Mesenchymal stem cell (in vitro differentiated cells and primary cell): ENCODE measurements around the gene MTA3.
"Not testable (repeated sequence)": the region's sequence is repeated elsewhere in the genome, so short reads cannot be mapped to it uniquely, and the experiment has no call there.

Source experiments
- DNase-seq: peaks from one replicate; pipeline ENCODE4 v3.0.0-alpha.2; 2013
- H2AFZ ChIP-seq: one replicate; pipeline ENCODE4 v1.6.1; 2013; ENCODE audit warnings: low read depth, mild to moderate bottlenecking, control low read depth, inconsistent platforms, low read length, moderate library complexity
- H2AK5ac ChIP-seq: 2 replicates; pipeline ENCODE4 v1.6.1; 2013; ENCODE audit warnings: low read length, moderate library complexity, mild to moderate bottlenecking, inconsistent platforms; ENCODE audit not compliant: severe bottlenecking
- H2BK120ac ChIP-seq: one replicate; pipeline ENCODE4 v1.6.1; 2013; ENCODE audit warnings: low read depth, mild to moderate bottlenecking, inconsistent platforms, low read length, moderate library complexity
- H2BK12ac ChIP-seq, 2 experiments: one replicate each; pipeline ENCODE4 v1.6.1; 2013; ENCODE audit warnings: inconsistent platforms in 2 of 2, low read length in 2 of 2, mild to moderate bottlenecking in 2 of 2, moderate library complexity in 2 of 2, control low read depth in 1 of 2
- H2BK15ac ChIP-seq: one replicate; pipeline ENCODE4 v1.6.1; 2013; ENCODE audit warnings: mild to moderate bottlenecking, low read depth, inconsistent platforms; ENCODE audit not compliant: poor library complexity, severe bottlenecking
- H2BK5ac ChIP-seq: 2 replicates; pipeline ENCODE4 v1.6.1; 2013; ENCODE audit warnings: low read depth, mild to moderate bottlenecking, low read length, control low read depth, inconsistent platforms; ENCODE audit not compliant: poor library complexity, severe bottlenecking
- H3K14ac ChIP-seq, 2 experiments: one replicate each; pipeline ENCODE4 v1.6.1; 2013; ENCODE audit warnings: inconsistent platforms in 2 of 2, low read length in 2 of 2, control low read depth in 1 of 2, mild to moderate bottlenecking in 1 of 2, moderate library complexity in 1 of 2
- H3K18ac ChIP-seq, 2 experiments: one replicate each; pipeline ENCODE4 v1.6.1; 2013; ENCODE audit warnings: inconsistent platforms in 2 of 2, low read length in 2 of 2, control low read depth in 1 of 2, low read depth in 1 of 2, mild to moderate bottlenecking in 1 of 2
- H3K23ac ChIP-seq, 2 experiments: one replicate each; pipeline ENCODE4 v1.6.1; 2013; ENCODE audit warnings: inconsistent platforms in 2 of 2, low read length in 2 of 2, mild to moderate bottlenecking in 2 of 2, moderate library complexity in 2 of 2, control low read depth in 1 of 2
- H3K27ac ChIP-seq: 2 replicates; pipeline ENCODE4 v1.5.1; 2013; ENCODE audit warnings: mild to moderate bottlenecking, moderate library complexity, low read length, control low read depth, inconsistent platforms; ENCODE audit not compliant: poor library complexity, severe bottlenecking
- H3K27me3 ChIP-seq, 2 experiments: 2 replicates each; pipeline versions ENCODE4 v1.6.1 to v1.7.0; 2013; ENCODE audit warnings: low read length in 2 of 2, mild to moderate bottlenecking in 2 of 2, moderate library complexity in 2 of 2, control low read depth in 1 of 2, inconsistent platforms in 1 of 2; ENCODE audit not compliant: control insufficient read depth in 1 of 2, insufficient read depth in 1 of 2
- H3K36me3 ChIP-seq, 2 experiments: 2 replicates each; pipeline versions ENCODE4 v1.6.1 to v1.7.0; 2013; ENCODE audit warnings: low read length in 2 of 2, control low read depth in 1 of 2, inconsistent platforms in 1 of 2, low read depth in 1 of 2, mild to moderate bottlenecking in 1 of 2; ENCODE audit not compliant: insufficient read depth in 2 of 2, control insufficient read depth in 1 of 2
- H3K4ac ChIP-seq, 2 experiments: one replicate each; pipeline ENCODE4 v1.6.1; 2013; ENCODE audit warnings: inconsistent platforms in 2 of 2, low read length in 2 of 2, mild to moderate bottlenecking in 2 of 2, moderate library complexity in 2 of 2, control low read depth in 1 of 2, low read depth in 1 of 2
- H3K4me1 ChIP-seq: 2 replicates; pipeline ENCODE4 v1.6.1; 2013; ENCODE audit warnings: low read depth, low read length, control low read depth; ENCODE audit not compliant: control insufficient read depth, insufficient read depth
- H3K4me2 ChIP-seq: 2 replicates; pipeline ENCODE4 v1.6.1; 2013; ENCODE audit warnings: low read length, mild to moderate bottlenecking, inconsistent platforms; ENCODE audit not compliant: poor library complexity, severe bottlenecking
- H3K4me3 ChIP-seq, 2 experiments: 2 replicates each; pipeline versions ENCODE4 v1.5.1 to v1.7.0; 2013; ENCODE audit warnings: low read length in 2 of 2, mild to moderate bottlenecking in 2 of 2, control low read depth in 1 of 2, low read depth in 1 of 2; ENCODE audit not compliant: insufficient read depth in 1 of 2
- H3K79me1 ChIP-seq: replicated peaks from 2 replicates; pipeline ENCODE4 v1.6.1; 2013; ENCODE audit warnings: mild to moderate bottlenecking, control low read depth, low read length, inconsistent platforms; ENCODE audit not compliant: poor library complexity, severe bottlenecking
- H3K9ac ChIP-seq: 2 replicates; pipeline ENCODE4 v1.7.0; 2013; ENCODE audit warnings: mild to moderate bottlenecking, low read length, moderate library complexity
- H3K9me3 ChIP-seq: 2 replicates; pipeline ENCODE4 v1.7.0; 2013; ENCODE audit warnings: mild to moderate bottlenecking, low read length; ENCODE audit not compliant: control insufficient read depth
- H4K8ac ChIP-seq: one replicate; pipeline ENCODE4 v1.6.1; 2013; ENCODE audit warnings: inconsistent platforms, mild to moderate bottlenecking, low read length, moderate library complexity
- H4K91ac ChIP-seq: one replicate; pipeline ENCODE4 v1.6.1; 2013; ENCODE audit warnings: mild to moderate bottlenecking, low read length, inconsistent platforms
- WGBS: methylation state at CpG from one replicate; pipeline ENCODE4 v1.1.7; 2013; ENCODE audit warnings: mixed read lengths; 5-methylcytosine and 5-hydroxymethylcytosine counted together

MTA3 gene

GRCh38 chr2:42622943-42623676, 54.7 kb downstream of the MTA3 start:
- Histone ChIP-seq H2BK12ac (no peak overlapping the region), H2AFZ (no peak overlapping the region), H3K9me3 (no peaks in the 10 kb centered on the region), H3K79me1 (peaks cover 17% of the 10 kb centered on the region), H2BK5ac (no peak overlapping the region), H3K4me2 (no peak overlapping the region), H3K27me3 (no peaks in the 10 kb centered on the region), H3K14ac (no peak overlapping the region), H3K36me3 (peaks cover 13 to 15% of the 10 kb centered on the region in 2 experiments), H3K27ac (no peak overlapping the region), H3K4me1 (peaks cover 5% of the 10 kb centered on the region), H3K4ac (no peak overlapping the region), H3K23ac (no peak overlapping the region), H4K8ac (no peak overlapping the region), H2BK120ac (no peak overlapping the region), H3K18ac (no peak overlapping the region), H2BK15ac (no peak overlapping the region), H3K9ac (no peak overlapping the region), H4K91ac (no peak overlapping the region), H2AK5ac (no peak overlapping the region), H3K4me3 (no peak overlapping the region)
- WGBS: 79% methylated on average over 5 of the region's 5 CpGs
- no peak for DNase-seq

- WGBS: 92% methylated on average over 2 of the region's 2 CpGs
- Histone ChIP-seq H3K9ac (no peak overlapping the region), H3K14ac (no peak overlapping the region), H3K79me1 (peaks cover 17% of the 10 kb centered on the region), H3K36me3 (peaks cover 13 to 14% of the 10 kb centered on the region in 2 experiments), H2BK15ac (no peak overlapping the region), H3K4ac (no peak overlapping the region), H4K8ac (no peak overlapping the region), H2BK5ac (no peak overlapping the region), H3K27me3 (no peaks in the 10 kb centered on the region), H3K4me1 (peaks cover 5% of the 10 kb centered on the region), H3K4me2 (no peak overlapping the region), H2AK5ac (no peak overlapping the region), H3K18ac (no peak overlapping the region), H3K4me3 (no peak overlapping the region), H3K27ac (no peak overlapping the region), H3K9me3 (no peaks in the 10 kb centered on the region), H2AFZ (no peak overlapping the region), H4K91ac (no peak overlapping the region), H2BK12ac (no peak overlapping the region), H3K23ac (no peak overlapping the region), H2BK120ac (no peak overlapping the region)
- no peak for DNase-seq
These were observed 55.6 kb downstream of the MTA3 start for GRCh38 chr2:42624047-42624446.

- H3K79me1 ChIP-seq: peaks cover 17% of the 10 kb centered on the region
- H2BK120ac ChIP-seq, H3K18ac ChIP-seq, H3K36me3 ChIP-seq, H2AFZ ChIP-seq, H3K4me2 ChIP-seq, H2BK12ac ChIP-seq, H4K91ac ChIP-seq, H3K4ac ChIP-seq, H3K27ac ChIP-seq, H3K14ac ChIP-seq, H3K27me3 ChIP-seq, H3K9ac ChIP-seq, H3K4me1 ChIP-seq, H2BK5ac ChIP-seq, DNase-seq, H2AK5ac ChIP-seq, H3K23ac ChIP-seq, H2BK15ac ChIP-seq, H3K4me3 ChIP-seq, H3K9me3 ChIP-seq, H4K8ac ChIP-seq: not testable (repeated sequence)
- WGBS: 95% methylated on average over 6 of the region's 10 CpGs
These were observed 59.6 kb downstream of the MTA3 start for GRCh38 chr2:42628024-42628423.

- Histone ChIP-seq H2BK5ac (no peak overlapping the region), H2AFZ (no peak overlapping the region), H3K4ac (no peak overlapping the region), H3K27me3 (no peaks in the 10 kb centered on the region), H2BK15ac (no peak overlapping the region), H2AK5ac (no peak overlapping the region), H2BK120ac (no peak overlapping the region), H4K91ac (no peak overlapping the region), H3K36me3 (peaks cover 3 to 12% of the 10 kb centered on the region in 2 experiments), H4K8ac (no peak overlapping the region), H3K4me1 (no peaks in the 10 kb centered on the region), H3K18ac (no peak overlapping the region), H3K9ac (no peak overlapping the region), H3K4me2 (no peak overlapping the region), H3K14ac (no peak overlapping the region), H3K23ac (no peak overlapping the region), H3K4me3 (no peak overlapping the region), H3K27ac (no peak overlapping the region), H3K9me3 (no peaks in the 10 kb centered on the region), H2BK12ac (no peak overlapping the region), H3K79me1 (peaks cover 20% of the 10 kb centered on the region)
- WGBS: 96% methylated on average over 6 of the region's 6 CpGs
- DNase-seq: no peak
These were observed 68.5 kb downstream of the MTA3 start for GRCh38 chr2:42636934-42637333.
